CD4-positive, alpha-beta T cell treated with Interleukin-4 for 4 hours (primary cell): ENCODE results near the gene CEBPA.
"Not testable (repeated sequence)": the region's sequence is repeated elsewhere in the genome, so short reads cannot be mapped to it uniquely, and the experiment has no call there.

Experiments used
- DNase-seq: peaks from one replicate; pipeline ENCODE4 v3.0.0-alpha.2; 2020

CEBPA gene

GRCh38 chr19:33323093-33323820, 20.9 kb upstream of the CEBPA start:
- DNase-seq, result no peak

GRCh38 chr19:33320636-33321035, 18.3 kb upstream of the CEBPA start:
- no peak for DNase-seq

- DNase-seq, result not testable (repeated sequence)
Observed at GRCh38 chr19:33317991-33318390, 15.7 kb upstream of the CEBPA start.

- no peak for DNase-seq
Observed at GRCh38 chr19:33317517-33317916, 15.2 kb upstream of the CEBPA start.

- DNase-seq, result no peak
Observed at GRCh38 chr19:33316541-33317264, 14.4 kb upstream of the CEBPA start.

- DNase-seq, result not testable (repeated sequence)
Observed at GRCh38 chr19:33312808-33313207, 10.5 kb upstream of the CEBPA start.

- no peak for DNase-seq
Observed at GRCh38 chr19:33312065-33312464, 9.7 kb upstream of the CEBPA start.

- no peak for DNase-seq
Observed at GRCh38 chr19:33311326-33311682, 9.0 kb upstream of the CEBPA start.

GRCh38 chr19:33310606-33311325, 8.4 kb upstream of the CEBPA start:
- DNase-seq, result no peak

GRCh38 chr19:33309826-33310225, 7.5 kb upstream of the CEBPA start:
- no peak for DNase-seq

GRCh38 chr19:33306853-33307792, 4.8 kb upstream of the CEBPA start:
- DNase-seq, result no peak

- no peak for DNase-seq
Observed at GRCh38 chr19:33306191-33306590, 3.9 kb upstream of the CEBPA start.

GRCh38 chr19:33304760-33305647, 2.7 kb upstream of the CEBPA start:
- no peak for DNase-seq

- no peak for DNase-seq
Observed at GRCh38 chr19:33304371-33304759, 2.0 kb upstream of the CEBPA start.

GRCh38 chr19:33303791-33304345, 1.5 kb upstream of the CEBPA start:
- DNase-seq, result no peak

- DNase-seq, result no peak
Observed at GRCh38 chr19:33302974-33303790, 848 bp upstream of the CEBPA start.

GRCh38 chr19:33301900-33302174, 497 bp downstream of the CEBPA start:
- DNase-seq, result no peak

- DNase-seq, result no peak
Observed at GRCh38 chr19:33301144-33301899, 1.0 kb downstream of the CEBPA start.

- no peak for DNase-seq
Observed at GRCh38 chr19:33300894-33301143, 1.5 kb downstream of the CEBPA start.
